ENCODE measurements around the gene ZBED5. TPM values are rescaled to one million over a fixed set of nuclear protein-coding genes. Genes with fewer than 3 reads are reported as not detected.

ZBED5 gene
- total RNA-seq, 4 donors from 2014 or later: 42.9 to 58.6 (median 52.4) TPM

DNA sequence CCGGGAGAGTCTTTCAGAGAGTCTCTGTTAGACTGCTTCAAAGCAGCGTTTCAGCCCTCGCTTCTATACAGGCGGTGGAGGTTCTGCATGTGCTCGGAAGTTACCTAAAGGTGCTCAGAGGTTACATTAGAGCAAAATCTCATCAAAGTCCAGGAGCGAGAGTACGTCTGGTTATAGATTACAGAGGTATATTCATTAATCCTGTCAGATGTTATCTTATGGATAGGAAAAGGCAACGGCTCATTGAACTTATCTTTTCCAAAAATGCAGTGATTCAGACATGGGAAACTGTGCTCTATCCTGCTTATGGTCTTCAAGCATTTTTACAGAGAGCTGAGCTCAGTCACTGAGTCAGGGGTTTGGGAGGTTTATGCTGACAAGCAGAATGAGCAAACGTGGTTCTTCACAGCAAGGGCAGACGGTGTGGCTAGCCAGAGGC is 9.1 kb upstream of the ZBED5 start:
- WGBS, 2 donors: 83 to 87% methylated on average over 10 of the region's 10 CpGs
- no peak overlapping the region for H3K27ac ChIP-seq

DNA sequence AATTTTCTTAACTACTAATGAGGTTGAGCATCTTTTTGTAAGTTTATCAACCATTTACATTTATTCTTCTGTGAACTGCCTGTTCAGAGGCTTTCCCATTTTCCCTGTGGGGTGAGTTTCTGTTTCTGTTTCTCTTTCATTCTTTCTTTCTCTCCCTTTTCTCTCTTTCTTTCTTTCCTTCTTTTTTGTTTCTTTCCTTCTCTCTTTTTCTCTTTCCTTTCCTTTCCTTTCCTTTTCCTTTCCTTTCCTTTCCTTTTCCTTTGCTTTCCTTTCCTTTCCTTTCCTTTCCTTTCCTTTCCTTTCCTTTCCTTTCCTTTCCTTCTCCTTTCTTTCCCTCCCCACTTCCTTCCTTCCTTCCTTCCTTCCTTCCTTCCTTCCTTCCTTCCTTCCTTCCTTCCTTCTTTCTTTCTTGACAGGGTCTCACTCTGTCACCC is 8.0 kb upstream of the ZBED5 start:
- Histone ChIP-seq H3K4me1 (no peaks in the 10 kb centered on the region), H3K27ac (no peak overlapping the region), H3K27me3 (no peaks in the 10 kb centered on the region), H3K36me3 (no peaks in the 10 kb centered on the region), H3K4me3 (replicated peaks in 1 of 3) (no peak overlapping the region), H3K9me3 (no peaks in the 10 kb centered on the region)
- intact Hi-C loops (cut with DNase I): no loop called here
- TF ChIP-seq POLR2A (IDR thresholded peaks at IDR 0.05): no peak
- no peak for TF ChIP-seq CTCF (IDR thresholded peaks at IDR 0.05)
- no peak for DNase-seq

More for the DNA sequence above, 9.1 kb upstream of the ZBED5 start:
- Histone ChIP-seq H3K4me3 (replicated peaks in 1 of 3) (no peak overlapping the region), H3K4me1 (no peaks in the 10 kb centered on the region), H3K27me3 (no peaks in the 10 kb centered on the region), H3K36me3 (no peaks in the 10 kb centered on the region), H3K9me3 (no peaks in the 10 kb centered on the region)
- no peak for TF ChIP-seq CTCF (IDR thresholded peaks at IDR 0.05)
- no peak for TF ChIP-seq POLR2A (IDR thresholded peaks at IDR 0.05)
- no peak for DNase-seq
- intact Hi-C loops (cut with DNase I): no loop called here

DNA sequence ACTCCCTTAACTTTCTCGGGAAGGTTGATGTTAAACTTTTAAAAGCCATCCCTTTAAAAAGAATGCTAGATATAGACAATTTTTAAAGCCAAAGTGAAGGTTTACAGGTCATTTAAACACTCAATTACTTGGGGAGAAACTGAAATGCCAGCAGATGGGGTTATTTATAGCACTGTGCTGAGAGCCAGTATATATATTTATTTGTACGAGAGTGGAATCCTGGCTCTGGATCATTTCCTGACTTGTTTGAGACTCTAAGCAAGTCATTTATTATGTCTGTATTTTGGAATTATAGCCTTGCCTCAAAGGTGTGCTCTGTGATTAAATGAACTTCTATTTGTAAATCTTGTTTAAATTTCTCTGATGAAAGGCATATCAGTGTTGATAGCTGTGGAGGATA is 6.8 kb upstream of the ZBED5 start:
- H3K36me3 ChIP-seq: no peaks in the 10 kb centered on the region
- peaks cover 1% of the 10 kb centered on the region in 2 donors for H3K4me1 ChIP-seq
- H3K4me3 ChIP-seq (replicated peaks in 1 of 3): no peak overlapping the region
- intact Hi-C loops (cut with DNase I): no loop called here
- no peak overlapping the region for H3K27ac ChIP-seq
- WGBS, 2 donors: 76% methylated on average over 2 of the region's 2 CpGs
- TF ChIP-seq CTCF (IDR thresholded peaks at IDR 0.05) (no peak), POLR2A (IDR thresholded peaks at IDR 0.05) (no peak)
- no peaks in the 10 kb centered on the region for H3K27me3 ChIP-seq
- no peak for DNase-seq
- H3K9me3 ChIP-seq: no peaks in the 10 kb centered on the region

DNA sequence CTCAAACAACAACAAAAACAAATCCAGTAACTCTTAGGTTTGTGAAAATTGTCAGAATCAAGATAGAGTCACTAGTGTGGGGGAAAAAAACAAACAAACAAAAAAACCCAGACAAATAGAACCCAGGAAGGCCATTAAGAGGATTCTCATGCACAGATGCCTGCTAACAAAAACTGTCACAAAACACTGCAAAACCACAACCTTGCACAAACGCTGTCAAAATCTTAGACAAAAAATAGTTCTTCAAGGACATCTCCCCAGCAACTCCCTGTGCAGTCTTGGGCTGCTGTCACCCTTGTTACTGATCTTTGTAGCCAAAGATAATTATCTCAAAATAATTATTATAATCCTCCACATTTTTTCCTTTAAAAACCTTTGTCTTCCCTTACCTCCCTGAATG is 4.6 kb upstream of the ZBED5 start:
- Histone ChIP-seq H3K9me3 (no peaks in the 10 kb centered on the region), H3K4me3 (replicated peaks in 1 of 3) (no peak overlapping the region), H3K36me3 (no peaks in the 10 kb centered on the region), H3K27me3 (no peaks in the 10 kb centered on the region), H3K27ac (no peak overlapping the region), H3K4me1 (peaks cover 5 to 8% of the 10 kb centered on the region in 2 donors)
- DNase-seq: no peak
- WGBS, 2 donors: 63 to 88% methylated on average over 1 of the region's 1 CpG
- TF ChIP-seq POLR2A (IDR thresholded peaks at IDR 0.05) (no peak), CTCF (IDR thresholded peaks at IDR 0.05) (no peak)
- intact Hi-C loops (cut with DNase I): no loop called here

- WGBS, 2 donors: 100% methylated on average over 1 of the region's 1 CpG
- TF ChIP-seq POLR2A (IDR thresholded peaks at IDR 0.05) (no peak), CTCF (IDR thresholded peaks at IDR 0.05) (no peak)
- H3K4me1 ChIP-seq: peaks cover 7 to 8% of the 10 kb centered on the region in 2 donors
- no peaks in the 10 kb centered on the region for H3K9me3 ChIP-seq
- no peak overlapping the region for H3K27ac ChIP-seq
- intact Hi-C loops (cut with DNase I): no loop called here
- H3K4me3 ChIP-seq (replicated peaks in 1 of 3): no peak overlapping the region
- no peaks in the 10 kb centered on the region for H3K36me3 ChIP-seq
- no peaks in the 10 kb centered on the region for H3K27me3 ChIP-seq
- DNase-seq: no peak
These were observed 3.9 kb upstream of the ZBED5 start for GRCh38 chr11:10861799-10862198.
